Ramos (cell line): ENCODE measurements around the gene DNAH7.

ENCODE experiments used
- in situ Hi-C: fragments of 300-500 bp; cut with MboI; formaldehyde crosslinking; loops from one replicate; pipeline ENCODE4 v1.14.3; 2022; ENCODE audit warnings: low sequenced_read_pairs; ENCODE audit not compliant: unreplicated experiment

The DNAH7 gene

GRCh38 chr2:195898505-195899191 lies 170.0 kb downstream of the DNAH7 start:
- in situ Hi-C loops: no loop called here

GRCh38 chr2:195891081-195891480 lies 177.6 kb downstream of the DNAH7 start:
- in situ Hi-C loops: no loop called here

DNA sequence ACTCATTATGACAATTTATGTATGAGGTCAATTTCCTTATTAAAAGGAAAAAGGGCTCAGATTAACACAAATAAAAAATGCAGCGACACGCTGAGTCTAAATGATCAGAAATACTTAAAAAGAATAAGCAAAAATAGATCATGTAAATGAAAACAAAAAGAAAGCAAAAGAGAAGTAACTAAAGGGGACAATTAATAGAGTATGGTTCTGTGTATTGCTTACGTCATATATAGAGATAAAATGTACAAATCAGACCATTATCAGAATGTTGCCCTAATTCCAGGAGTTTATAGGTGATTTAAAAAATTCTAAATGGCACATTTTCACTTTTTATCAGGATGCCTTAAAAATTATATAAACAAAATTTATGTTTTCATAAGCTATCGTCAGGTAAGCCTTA lies 189.5 kb downstream of the DNAH7 start:
- in situ Hi-C loops: no loop called here

DNA sequence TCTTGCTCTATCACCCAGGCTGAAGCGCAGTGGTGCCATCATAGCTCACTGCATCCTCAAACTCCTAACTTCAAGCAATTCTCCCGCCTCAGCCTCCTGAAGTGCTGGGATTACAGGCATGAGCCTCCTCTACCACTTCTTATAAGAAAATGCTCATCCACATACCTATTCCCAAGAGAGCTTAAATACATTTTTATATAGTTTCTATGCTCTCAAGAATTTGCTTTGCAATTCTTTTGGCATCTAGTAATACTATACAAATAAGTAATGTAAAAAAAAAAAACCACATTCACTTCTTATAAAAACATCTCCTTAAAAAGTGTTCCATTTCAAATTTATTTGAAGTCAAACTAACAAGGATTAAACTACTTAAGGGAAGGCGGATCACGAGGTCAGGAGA lies 197.3 kb downstream of the DNAH7 start:
- in situ Hi-C loops: no loop called here

- in situ Hi-C loops: no loop called here
Observed at GRCh38 chr2:195864316-195864715, 204.3 kb downstream of the DNAH7 start.

DNA sequence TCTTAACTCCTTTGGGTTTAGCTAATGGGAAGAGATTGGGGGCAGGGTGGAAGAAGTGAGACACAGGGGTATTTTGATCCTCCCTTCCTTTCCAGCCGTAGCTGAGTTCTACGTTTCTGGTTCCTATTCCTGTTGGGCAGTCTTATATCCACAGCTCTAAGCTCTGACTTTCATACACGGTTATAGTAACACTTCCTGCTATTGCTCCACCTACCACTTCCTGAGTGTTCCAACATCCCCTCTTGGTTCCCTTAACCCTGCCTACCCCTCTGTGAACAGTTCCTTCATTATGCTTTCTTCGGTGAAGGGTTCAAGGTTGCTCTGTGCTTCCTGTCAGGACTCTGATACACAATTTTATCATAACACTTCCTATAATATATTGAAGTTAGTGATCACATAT lies 205.1 kb downstream of the DNAH7 start:
- in situ Hi-C loops: no loop called here

- in situ Hi-C loops: no loop called here
Observed at GRCh38 chr2:195863121-195863520, 205.5 kb downstream of the DNAH7 start.

DNA sequence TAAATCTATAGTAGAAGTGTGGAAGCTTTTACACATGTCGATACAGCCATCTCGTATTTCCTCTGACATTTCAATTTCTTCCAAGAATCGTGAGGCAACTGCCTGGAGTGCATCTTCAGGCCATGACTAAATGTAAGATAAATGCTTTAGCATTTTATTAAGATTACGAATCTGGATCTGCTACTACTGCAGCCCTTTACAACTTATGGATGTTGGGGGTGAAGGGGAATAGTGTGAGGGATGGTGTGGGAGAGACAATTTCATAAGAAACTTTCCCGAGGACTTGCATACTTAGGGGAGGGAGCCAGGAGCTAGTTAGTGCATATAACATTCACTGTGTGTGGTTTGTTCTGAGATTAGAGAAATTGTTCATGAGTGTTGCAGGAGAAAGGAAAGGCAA lies 206.8 kb downstream of the DNAH7 start:
- in situ Hi-C loops: no loop called here

- in situ Hi-C loops: no loop called here
Observed at GRCh38 chr2:195859513-195859912, 209.1 kb downstream of the DNAH7 start.

- in situ Hi-C loops: no loop called here
Observed at GRCh38 chr2:195857132-195857531, 211.5 kb downstream of the DNAH7 start.

DNA sequence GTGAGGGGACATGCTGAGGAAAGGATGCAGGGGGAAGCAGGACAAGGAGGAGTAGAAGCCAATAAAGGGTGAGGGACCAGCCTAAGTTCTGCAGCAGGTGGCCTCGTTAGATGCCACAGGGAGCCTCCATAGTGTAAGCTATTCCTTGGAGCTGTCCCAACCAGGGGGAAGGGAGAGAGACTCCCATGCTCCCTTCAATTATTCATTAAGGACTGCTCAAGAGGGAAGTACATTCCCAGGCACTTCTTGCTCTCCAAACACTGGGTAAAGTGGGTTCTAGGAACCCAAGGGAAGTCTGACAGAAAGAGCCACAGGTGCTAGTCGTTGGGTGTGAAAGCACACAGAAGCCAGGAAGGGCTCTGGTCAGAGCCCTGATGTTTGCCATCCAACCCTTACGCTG lies 217.9 kb downstream of the DNAH7 start:
- in situ Hi-C loops: no loop called here

DNA sequence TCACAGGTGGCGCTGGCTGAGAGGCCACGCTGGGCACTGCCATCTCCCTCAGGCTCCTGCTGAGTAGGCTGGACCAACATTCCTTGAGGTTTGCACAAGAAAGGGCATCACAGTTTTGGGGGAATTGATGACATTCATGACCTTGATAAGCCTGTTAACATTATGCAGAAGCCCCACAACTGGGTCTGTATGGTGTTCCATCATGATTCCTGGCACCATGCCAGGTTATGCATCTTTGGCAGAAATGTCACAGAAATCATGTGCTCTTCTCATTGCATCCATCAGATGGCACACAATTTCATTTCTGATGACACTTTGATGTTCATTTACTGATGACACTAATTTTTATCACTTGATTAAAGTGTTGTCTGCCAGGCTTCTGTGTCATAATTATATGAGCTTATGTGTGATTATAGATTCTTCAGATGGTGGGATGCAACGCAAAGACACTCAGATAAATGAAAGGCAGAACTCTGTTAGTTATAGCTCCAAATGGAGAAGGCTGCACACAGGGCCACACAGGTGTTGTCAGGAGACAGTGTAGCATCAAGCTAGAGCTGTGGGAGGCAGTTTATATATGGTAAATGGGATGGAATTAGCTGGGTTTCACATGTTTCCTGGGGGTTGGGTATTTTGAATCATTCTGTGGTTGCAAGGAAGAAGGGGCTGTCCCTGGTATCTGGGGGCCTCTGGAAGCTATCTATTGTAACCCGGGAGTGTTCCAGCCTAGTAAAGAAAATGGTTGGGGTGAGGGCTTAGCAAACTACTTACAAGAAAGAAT lies 220.3 kb downstream of the DNAH7 start:
- in situ Hi-C loops: no loop called here

GRCh38 chr2:195842932-195843331 lies 225.7 kb downstream of the DNAH7 start:
- in situ Hi-C loops: no loop called here

GRCh38 chr2:195838002-195838401 lies 230.6 kb downstream of the DNAH7 start:
- in situ Hi-C loops: no loop called here

- in situ Hi-C loops: no loop called here
Observed at GRCh38 chr2:195836002-195836401, 232.6 kb downstream of the DNAH7 start.

DNA sequence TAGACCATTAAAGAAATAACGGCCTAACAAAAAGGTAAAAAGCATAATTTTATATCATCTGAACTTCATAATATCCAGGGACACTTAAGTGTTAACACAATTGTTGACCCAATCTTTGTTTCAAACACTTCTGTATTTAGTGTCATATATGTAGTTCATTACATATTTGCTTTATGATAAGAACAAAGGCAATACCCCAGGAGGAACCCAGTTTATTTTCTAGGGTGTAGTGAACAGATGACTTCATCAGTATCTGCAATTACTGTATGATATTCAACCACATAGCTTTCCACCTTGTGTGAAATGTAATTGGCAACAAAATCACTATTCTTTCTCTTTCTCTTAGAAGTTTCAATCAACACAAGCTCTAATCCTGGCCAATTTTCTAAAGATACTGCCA lies 233.8 kb downstream of the DNAH7 start:
- in situ Hi-C loops: no loop called here

GRCh38 chr2:195830968-195831950 lies 237.4 kb downstream of the DNAH7 start:
- in situ Hi-C loops: no loop called here

DNA sequence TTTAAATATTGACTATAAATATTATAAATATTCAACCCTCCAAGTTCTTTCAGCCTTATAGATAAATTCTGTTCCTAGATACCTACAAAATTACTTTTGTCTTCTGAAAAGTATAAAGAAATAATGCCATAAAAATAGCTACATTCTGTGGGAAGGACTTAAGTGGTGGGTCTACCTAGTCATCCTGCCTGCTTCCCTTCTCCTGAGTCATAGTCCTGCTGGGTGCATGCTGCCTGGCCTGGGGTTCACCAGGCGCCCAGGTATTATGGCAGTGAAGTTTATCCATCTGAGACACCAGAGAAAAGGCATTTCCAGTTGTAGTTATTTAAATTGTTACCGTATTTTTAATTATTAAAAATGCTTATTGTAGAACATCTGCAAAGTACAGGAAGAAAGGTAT lies 244.2 kb downstream of the DNAH7 start:
- in situ Hi-C loops: no loop called here

DNA sequence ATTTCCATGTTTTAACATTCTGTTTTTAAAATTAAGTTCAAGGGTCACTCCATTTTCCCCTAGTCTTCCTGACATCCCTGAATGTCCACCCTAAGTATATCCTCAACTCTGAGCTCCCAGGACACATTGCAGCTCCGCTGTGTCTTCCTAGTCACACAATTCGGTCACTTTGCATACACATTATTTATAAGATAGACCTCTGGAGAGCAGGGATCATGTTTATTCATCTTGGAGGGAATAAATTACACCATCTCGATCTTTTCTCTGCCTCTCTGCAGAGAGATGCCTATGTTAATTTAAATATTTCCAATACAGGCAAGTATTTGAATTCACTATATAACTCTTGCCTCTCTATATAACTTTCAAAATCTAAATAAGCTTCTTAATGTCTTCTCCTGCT lies 245.4 kb downstream of the DNAH7 start:
- in situ Hi-C loops: no loop called here

GRCh38 chr2:195821566-195821932 lies 247.1 kb downstream of the DNAH7 start:
- in situ Hi-C loops: no loop called here
